MCF 10A (cell line): ENCODE results near the gene BIK. TPM values are rescaled to one million over a fixed set of nuclear protein-coding genes. Genes with fewer than 3 reads are reported as not detected.

Experiments
- BruUV-seq: library from RNA; stranded (reverse); fragments of 400-500 nt; replicated peaks from 2 replicates; lab custom pipeline; 2021; lab: Mats Ljungman, UMichigan
- CTCF ChIA-PET: fragments of 300-600 bp; sonication (Branson Sonifier 250); formaldehyde crosslinking; extraction: SDS; loops from one replicate; lab custom pipeline; 2021; ENCODE audit warnings: antibody characterized with exemption, inconsistent platforms; lab: Yijun Ruan, JAX
- POLR2A ChIA-PET: fragments of 300-600, 350-650 bp; sonication (Branson Sonifier 250); formaldehyde crosslinking; extraction: SDS; loops from one replicate; lab custom pipeline; 2020; ENCODE audit warnings: antibody characterized with exemption, inconsistent platforms; lab: Yijun Ruan, JAX
- DNase-seq: peaks from one replicate; pipeline ENCODE4 v3.0.0-alpha.2; 2018; ENCODE audit not compliant: unreplicated experiment
- H3K27ac Mint-ChIP-seq: one replicate; pipeline ENCODE4 v1.8.0; 2022; ENCODE audit warnings: mild to moderate bottlenecking, low read depth, mixed read lengths; ENCODE audit not compliant: unreplicated experiment
- H3K27me3 Mint-ChIP-seq: one replicate; pipeline ENCODE4 v1.8.0; 2022; ENCODE audit warnings: mixed read lengths; ENCODE audit not compliant: insufficient read depth, unreplicated experiment
- H3K36me3 Mint-ChIP-seq: one replicate; pipeline ENCODE4 v1.8.0; 2022; ENCODE audit warnings: mild to moderate bottlenecking, moderate library complexity, mixed read lengths; ENCODE audit not compliant: insufficient read depth, unreplicated experiment
- H3K4me1 Mint-ChIP-seq: one replicate; pipeline ENCODE4 v1.8.0; 2022; ENCODE audit warnings: mixed read lengths; ENCODE audit not compliant: insufficient read depth, unreplicated experiment
- H3K4me3 Mint-ChIP-seq: one replicate; pipeline ENCODE4 v1.8.0; 2022; ENCODE audit warnings: mild to moderate bottlenecking, moderate library complexity, mixed read lengths; ENCODE audit not compliant: unreplicated experiment
- H3K9me3 Mint-ChIP-seq: one replicate; pipeline ENCODE4 v1.8.0; 2022; ENCODE audit warnings: mixed read lengths; ENCODE audit not compliant: unreplicated experiment
- CTCF ChIP-seq: fragments of 200-600 bp; IDR thresholded peaks from one replicate; pipeline ENCODE4 v1.8.0; 2022; ENCODE audit warnings: antibody characterized with exemption, mild to moderate bottlenecking; ENCODE audit not compliant: unreplicated experiment
- intact Hi-C: fragments of 100-400 bp; cut with micrococcal nuclease; formaldehyde crosslinking; loops from 2 replicates; pipeline ENCODE4 v1.14.1; 2022
- total RNA-seq: library from RNA; stranded (reverse); gene quantifications from 2 replicates; pipeline ENCODE4 v1.2.3, GENCODE V29; 2022

Gene BIK
- total RNA-seq, 1 experiment from 2014 or later = 10.0 TPM

- Mint-ChIP-seq H3K4me3 (no peak overlapping the region), H3K27ac (no peak overlapping the region), H3K36me3 (peaks cover 4% of the 10 kb centered on the region), H3K4me1 (peaks cover 7% of the 10 kb centered on the region), H3K9me3 (no peaks in the 10 kb centered on the region), H3K27me3 (no peaks in the 10 kb centered on the region)
- intact Hi-C loops = no loop called here
- TF ChIP-seq CTCF = no peak
- POLR2A ChIA-PET = no interaction called here
- DNase-seq = no peak
- BruUV-seq = no TSS peak
- CTCF ChIA-PET = interaction anchor here (0.5 to 1.0 kb wide), 3 partner anchors 43 to 367 kb away, joined by 3 to 4 read pairs (median 3); no protein-coding TSS in a partner anchor
These were observed 33.3 kb upstream of the BIK start for GRCh38 chr22:43077121-43077877.

GRCh38 chr22:43078522-43078921, 32.0 kb upstream of the BIK start:
- ChIA-PET CTCF (interaction anchor here (0.6 kb wide), 2 partner anchors 17 to 704 kb away, joined by 3 read pairs; no protein-coding TSS in a partner anchor), POLR2A (no interaction called here)
- Mint-ChIP-seq H3K4me3 (no peak overlapping the region), H3K4me1 (peaks cover 7% of the 10 kb centered on the region), H3K27me3 (no peaks in the 10 kb centered on the region), H3K27ac (no peak overlapping the region), H3K9me3 (no peaks in the 10 kb centered on the region), H3K36me3 (peaks cover 4% of the 10 kb centered on the region)
- BruUV-seq = no TSS peak
- intact Hi-C loops = no loop called here
- no peak for DNase-seq
- TF ChIP-seq CTCF = no peak

DNA sequence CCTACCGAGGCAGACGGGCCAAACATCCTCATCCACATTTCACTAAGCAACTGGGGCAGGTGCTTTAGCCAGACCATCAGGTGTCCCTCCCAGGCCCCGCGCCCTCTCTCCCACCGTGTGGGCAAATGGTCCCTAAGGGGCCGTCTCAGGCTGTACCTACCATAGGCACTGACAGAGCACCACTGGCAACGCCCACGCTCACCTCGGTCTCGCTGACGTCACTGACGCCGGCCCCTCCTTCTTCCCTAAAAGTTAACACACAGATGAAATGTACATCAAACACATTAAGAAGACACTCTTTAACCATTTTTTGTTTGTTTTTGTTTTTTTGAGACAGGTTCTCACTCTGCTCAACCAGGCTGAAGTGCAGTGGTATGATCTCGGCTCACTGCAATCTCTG, 30.8 kb upstream of the BIK start:
- DNase-seq = no peak
- H3K9me3 Mint-ChIP-seq = no peaks in the 10 kb centered on the region
- H3K4me3 Mint-ChIP-seq = no peak overlapping the region
- H3K27me3 Mint-ChIP-seq = no peaks in the 10 kb centered on the region
- H3K36me3 Mint-ChIP-seq = peaks cover 4% of the 10 kb centered on the region
- no peak for TF ChIP-seq CTCF
- H3K4me1 Mint-ChIP-seq = peaks cover 7% of the 10 kb centered on the region
- no peak overlapping the region for H3K27ac Mint-ChIP-seq
- intact Hi-C loops = no loop called here
- BruUV-seq = no TSS peak
- ChIA-PET POLR2A (interaction anchor here (1.7 to 2.7 kb wide), 2 partner anchors 9 to 64 kb away, joined by 5 to 21 read pairs; partner anchors contain the start of gene PACSIN2), CTCF (no interaction called here)

DNA sequence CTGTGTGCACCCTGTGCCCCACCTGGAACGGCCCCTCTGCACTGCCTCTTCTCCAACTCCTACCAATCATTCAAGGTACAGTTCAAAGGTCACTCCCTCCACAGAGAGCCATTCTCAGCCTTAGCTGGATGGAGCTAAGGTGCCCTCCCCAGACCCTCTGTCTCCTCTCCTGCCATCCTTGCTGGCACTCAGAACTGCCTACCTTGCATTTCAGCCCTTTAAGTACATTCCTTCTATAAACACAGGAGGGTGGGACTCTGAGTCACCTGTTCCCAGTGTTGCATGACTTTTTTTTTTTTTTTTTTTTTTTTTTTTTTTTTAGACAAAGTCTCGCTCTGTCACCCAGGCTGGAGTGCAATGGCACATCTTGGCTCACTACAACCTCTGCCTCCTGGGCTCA, 29.9 kb upstream of the BIK start:
- H3K4me3 Mint-ChIP-seq = peak overlapping the region; percentile 12
- ChIA-PET POLR2A (interaction anchor here (0.6 to 2.7 kb wide), 7 partner anchors 8 to 747 kb away, joined by 3 to 21 read pairs (median 5); partner anchors contain the start of gene PACSIN2), CTCF (no interaction called here)
- BruUV-seq = no TSS peak
- H3K36me3 Mint-ChIP-seq = peaks cover 4% of the 10 kb centered on the region
- H3K4me1 Mint-ChIP-seq = peaks cover 7% of the 10 kb centered on the region
- intact Hi-C loops = no loop called here
- no peaks in the 10 kb centered on the region for H3K9me3 Mint-ChIP-seq
- no peak for TF ChIP-seq CTCF
- peak overlapping the region; percentile 9 for H3K27ac Mint-ChIP-seq
- H3K27me3 Mint-ChIP-seq = no peaks in the 10 kb centered on the region
- peak; percentile 65 for DNase-seq
